Effector memory CD8-positive, alpha-beta T cell (primary cell): ENCODE data around the gene SERINC2.

Experiments
- ATAC-seq: fragments of 150-1000 bp; cut with Tn5 transposase; replicated peaks from 2 replicates; pipeline ENCODE4 v1.10.0; 2021; ENCODE audit warnings: mild to moderate bottlenecking, moderate library complexity
- DNase-seq, 3 experiments: peaks; one replicate each; pipeline ENCODE4 v3.0.0; 2021
- H3K27ac Mint-ChIP-seq, 2 donors: one replicate each; pipeline ENCODE4 v1.8.0; 2022; ENCODE audit warnings: mild to moderate bottlenecking in 2 of 2, mixed read lengths in 2 of 2, moderate library complexity in 2 of 2
- H3K27me3 Mint-ChIP-seq, 2 donors: one replicate each; pipeline ENCODE4 v1.8.0; 2022; ENCODE audit warnings: mixed read lengths in 2 of 2
- H3K36me3 Mint-ChIP-seq: one replicate; pipeline ENCODE4 v1.8.0; 2022; ENCODE audit warnings: mild to moderate bottlenecking, moderate library complexity, mixed read lengths; ENCODE audit not compliant: insufficient read depth
- H3K4me1 Mint-ChIP-seq, 2 donors: one replicate each; pipeline ENCODE4 v1.8.0; 2022; ENCODE audit warnings: low read depth in 2 of 2, mixed read lengths in 2 of 2
- H3K4me3 Mint-ChIP-seq, 2 donors: one replicate each; pipeline ENCODE4 v1.8.0; 2022; ENCODE audit warnings: mild to moderate bottlenecking in 2 of 2, mixed read lengths in 2 of 2, moderate library complexity in 2 of 2
- H3K9me3 Mint-ChIP-seq, 2 donors: one replicate each; pipeline ENCODE4 v1.8.0; 2022; ENCODE audit warnings: mixed read lengths in 2 of 2

Gene SERINC2

DNA sequence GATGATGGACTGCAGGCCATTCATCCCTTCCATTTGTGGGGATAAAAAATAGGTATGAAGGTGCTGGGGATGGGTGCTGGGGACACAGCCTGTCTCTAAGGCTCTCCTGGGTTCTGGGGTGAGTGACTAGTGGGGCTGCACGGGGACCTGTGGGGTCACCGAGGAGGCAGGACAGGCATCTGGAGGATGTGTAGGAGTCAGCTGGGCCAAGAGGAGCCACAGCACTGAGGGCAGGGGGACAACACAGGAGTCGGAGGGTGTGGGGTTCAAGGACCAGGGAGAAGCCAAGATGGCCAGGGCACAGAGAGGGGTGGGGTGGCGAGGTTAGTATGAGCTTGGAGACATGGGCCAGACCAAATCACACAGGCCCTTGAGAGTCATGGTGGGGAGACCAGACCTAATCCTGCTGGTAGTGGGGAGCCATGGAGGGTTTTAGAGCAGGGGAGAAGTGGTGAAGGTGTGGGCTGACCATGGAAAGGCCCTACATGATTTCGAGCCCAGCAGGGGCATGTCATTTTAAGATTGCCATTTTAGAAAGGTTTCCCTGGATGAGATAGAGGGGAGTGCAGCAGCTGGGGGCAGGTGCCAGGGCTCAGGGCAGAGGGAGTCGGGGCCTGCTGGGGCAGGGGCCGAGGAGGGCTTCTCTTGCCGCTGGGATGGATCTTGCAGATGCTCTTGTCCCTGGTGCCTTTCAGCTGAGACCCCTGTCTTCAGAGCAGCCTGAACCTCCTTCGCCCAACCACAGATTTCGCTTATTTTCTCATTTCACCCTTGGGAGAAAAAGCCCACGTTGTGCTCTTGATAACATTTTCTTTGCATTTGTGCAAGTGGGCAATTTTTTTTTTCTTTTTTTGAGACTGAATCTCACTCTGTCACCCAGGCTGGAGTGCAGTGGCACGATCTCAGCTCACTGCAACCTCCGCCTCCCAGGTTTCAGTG is 22.7 kb downstream of the SERINC2 start:
- ATAC-seq (no peak), DNase-seq (no peak)
- H3K36me3 Mint-ChIP-seq, result no peaks in the 10 kb centered on the region
- H3K27ac Mint-ChIP-seq, result no peak overlapping the region
- H3K4me1 Mint-ChIP-seq, result peaks cover 0 to 2% of the 10 kb centered on the region in 2 donors
- H3K27me3 Mint-ChIP-seq, result no peaks in the 10 kb centered on the region
- H3K9me3 Mint-ChIP-seq, result no peaks in the 10 kb centered on the region
- no peak overlapping the region for H3K4me3 Mint-ChIP-seq

DNA sequence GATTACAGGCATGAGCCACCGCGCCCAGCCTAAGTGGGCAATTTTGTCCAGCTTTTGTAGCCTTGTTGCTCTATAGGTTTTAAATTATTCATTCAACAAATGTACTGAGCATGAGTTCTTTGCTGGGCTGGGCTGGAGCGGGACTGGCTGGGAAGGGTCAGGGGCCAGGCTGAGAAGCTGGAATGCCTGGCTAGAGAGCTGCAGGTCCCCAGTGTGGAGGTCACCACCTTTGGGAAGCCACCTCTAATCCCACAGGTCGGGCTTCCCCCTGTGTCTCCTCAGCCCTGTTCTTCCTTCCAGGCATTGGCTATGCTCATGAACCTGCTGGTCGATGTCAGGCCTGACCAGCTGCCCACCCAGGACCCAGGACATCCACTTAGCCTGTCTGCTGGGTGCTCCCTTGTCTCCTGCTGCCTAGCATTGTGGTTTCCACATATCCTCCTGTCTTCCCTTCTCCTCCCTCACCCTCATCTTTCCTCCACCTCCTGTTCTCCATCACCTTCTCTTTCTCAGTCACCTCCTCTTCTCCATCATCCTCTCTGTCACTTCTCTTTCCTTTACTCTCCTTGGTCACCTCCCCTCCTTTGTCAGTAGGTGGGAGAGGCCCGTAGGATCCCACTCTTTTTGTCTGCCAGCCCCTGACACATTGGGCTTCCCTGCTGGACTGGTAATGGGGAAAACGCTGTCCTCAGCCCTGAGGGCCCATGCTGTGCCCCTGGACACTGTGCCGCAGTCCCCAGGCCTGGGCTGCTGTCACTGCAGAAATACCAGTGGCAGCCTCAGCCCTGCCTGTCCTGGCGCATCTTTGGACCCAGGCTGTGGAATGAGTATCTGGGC is 23.8 kb downstream of the SERINC2 start:
- ATAC-seq (no peak), DNase-seq (no peak)
- Mint-ChIP-seq H3K4me1 (peaks cover 0 to 2% of the 10 kb centered on the region in 2 donors), H3K36me3 (no peaks in the 10 kb centered on the region), H3K27ac (no peak overlapping the region), H3K9me3 (no peaks in the 10 kb centered on the region), H3K4me3 (no peak overlapping the region), H3K27me3 (peaks cover 0 to 5% of the 10 kb centered on the region in 2 donors)

DNA sequence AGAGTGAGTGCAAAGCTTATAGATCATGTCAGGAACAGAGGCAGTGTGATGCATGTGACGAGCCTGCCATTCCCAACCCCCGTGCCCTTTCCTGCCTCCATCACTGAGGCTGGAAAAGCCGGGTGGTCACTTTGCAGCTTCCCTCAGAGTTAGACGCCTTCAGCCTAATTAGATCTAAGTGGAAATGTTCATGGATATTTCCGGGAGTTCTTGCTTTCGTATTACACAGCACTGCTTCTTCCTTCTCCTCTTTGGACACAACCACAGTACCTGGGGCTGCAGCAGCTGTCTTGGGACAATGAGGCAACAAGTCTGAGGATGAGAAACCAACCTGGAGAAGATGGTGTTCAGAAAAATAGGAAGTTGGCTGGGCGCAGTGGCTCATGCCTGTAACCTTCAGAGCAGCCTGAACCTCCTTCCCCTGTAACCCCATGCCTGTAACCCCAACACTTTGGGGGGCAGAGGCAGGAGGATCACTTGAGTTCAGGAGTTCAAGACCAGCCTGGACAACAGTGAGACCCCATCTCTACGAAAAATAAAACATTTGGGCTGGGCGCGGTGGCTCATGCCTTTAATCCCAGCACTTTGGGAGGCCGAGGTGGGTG is 24.5 kb downstream of the SERINC2 start:
- Mint-ChIP-seq H3K4me3 (no peak overlapping the region), H3K9me3 (no peaks in the 10 kb centered on the region), H3K36me3 (no peaks in the 10 kb centered on the region), H3K27ac (no peak overlapping the region), H3K4me1 (peaks cover 0 to 2% of the 10 kb centered on the region in 2 donors), H3K27me3 (peaks cover 0 to 6% of the 10 kb centered on the region in 2 donors)
- DNase-seq (no peak), ATAC-seq (no peak)

DNA sequence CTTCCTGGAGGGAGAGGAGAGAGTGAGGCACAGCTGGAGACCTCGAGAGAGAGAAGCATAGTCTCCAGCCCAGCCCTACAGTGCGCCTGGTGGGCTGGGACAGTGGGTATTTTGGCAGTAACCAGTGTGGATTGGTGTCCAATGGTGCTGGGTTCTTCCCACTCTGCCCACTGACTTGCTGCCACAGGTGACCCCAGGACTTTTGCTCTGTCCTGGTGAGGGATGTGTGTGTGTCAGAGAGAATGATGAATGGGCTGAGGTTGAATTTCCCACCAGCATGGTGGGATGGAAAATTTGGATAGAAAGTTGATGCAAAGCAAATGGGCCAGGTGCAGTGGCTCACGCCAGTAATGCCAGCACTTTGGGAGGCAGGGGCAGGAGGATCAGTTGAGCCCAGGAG is 26.3 kb downstream of the SERINC2 start:
- Mint-ChIP-seq H3K36me3 (no peaks in the 10 kb centered on the region), H3K27ac (no peak overlapping the region), H3K4me1 (peaks cover 0 to 2% of the 10 kb centered on the region in 2 donors), H3K4me3 (no peak overlapping the region), H3K9me3 (no peaks in the 10 kb centered on the region), H3K27me3 (peaks cover 0 to 6% of the 10 kb centered on the region in 2 donors)
- DNase-seq (no peak), ATAC-seq (no peak)

DNA sequence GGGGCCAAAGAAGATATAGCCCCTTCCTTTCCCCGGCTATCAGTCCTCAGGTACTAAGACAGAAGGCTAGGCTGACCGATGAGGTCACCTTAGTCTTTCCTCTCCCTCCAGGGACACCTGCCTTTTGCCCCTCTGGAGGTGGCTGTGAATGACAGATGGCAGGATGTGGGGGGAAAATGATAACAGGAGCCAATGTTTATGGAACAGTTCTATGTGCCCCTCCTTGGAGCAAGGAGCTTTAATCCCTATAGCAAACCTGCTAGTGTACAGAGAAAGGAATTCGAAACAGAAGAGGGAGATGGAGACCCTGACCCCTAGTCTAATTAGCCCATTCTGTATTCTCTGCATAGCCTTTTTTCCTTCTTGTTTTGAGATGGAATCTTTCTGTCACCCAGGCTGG is 28.1 kb downstream of the SERINC2 start:
- ATAC-seq (no peak), DNase-seq (no peak)
- Mint-ChIP-seq H3K27me3 (peaks cover 5 to 6% of the 10 kb centered on the region in 2 donors), H3K4me3 (no peak overlapping the region), H3K4me1 (no peaks in the 10 kb centered on the region), H3K27ac (no peak overlapping the region), H3K9me3 (no peaks in the 10 kb centered on the region), H3K36me3 (no peaks in the 10 kb centered on the region)

DNA sequence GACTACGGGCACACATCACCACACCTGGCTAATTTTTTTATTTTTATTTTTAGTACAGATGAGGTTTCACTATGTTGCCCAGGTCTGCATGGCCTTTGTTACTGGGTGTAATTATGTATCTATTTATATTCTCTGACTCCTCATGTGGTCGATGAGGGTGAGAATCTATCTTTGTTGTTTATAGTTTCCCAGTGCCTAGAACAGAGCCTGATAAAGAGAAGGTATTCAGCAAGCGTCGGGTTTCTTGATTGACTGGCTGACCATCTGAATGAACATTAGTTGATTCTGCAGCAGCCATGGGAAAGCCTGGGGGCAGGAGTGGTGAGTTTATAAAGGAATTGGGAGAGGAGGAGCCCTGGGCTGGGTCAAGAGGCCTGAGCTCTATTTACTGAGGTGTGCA is 28.5 kb downstream of the SERINC2 start:
- no peaks in the 10 kb centered on the region for H3K9me3 Mint-ChIP-seq

DNA sequence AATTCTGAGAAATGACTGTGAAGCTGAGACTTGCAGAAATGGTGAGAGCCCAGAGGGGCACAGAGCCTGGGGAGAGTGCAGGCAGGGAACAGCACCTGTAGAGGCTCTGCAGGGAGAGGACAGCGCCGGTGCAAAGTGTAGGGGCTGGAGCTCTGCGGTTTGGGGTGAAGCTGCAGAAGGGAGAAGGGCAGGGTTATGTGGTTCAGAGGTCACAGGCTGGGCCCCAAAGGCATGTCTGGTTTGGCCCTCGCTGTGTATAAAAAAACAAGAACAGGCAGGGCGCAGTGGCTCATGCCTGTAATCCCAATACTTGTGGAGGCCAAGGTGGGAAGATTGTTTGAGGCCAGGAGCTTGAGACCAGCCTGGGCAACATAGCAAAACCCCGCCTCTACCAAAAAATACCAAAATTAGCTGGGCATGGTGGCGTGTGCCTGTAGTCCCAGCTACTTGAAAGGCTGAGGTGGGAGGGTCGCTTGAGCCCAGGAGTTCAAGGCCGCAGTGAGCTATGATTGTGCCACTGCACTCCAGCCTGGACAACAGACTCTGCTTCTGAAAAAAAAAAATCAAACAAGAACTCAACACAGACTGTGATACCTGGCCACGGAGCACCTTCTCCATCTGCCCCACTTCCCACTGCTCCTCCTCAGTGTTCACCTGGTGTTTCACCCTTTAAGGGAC is 29.1 kb downstream of the SERINC2 start:
- Mint-ChIP-seq H3K27me3 (peaks cover 6 to 14% of the 10 kb centered on the region in 2 donors), H3K27ac (no peak overlapping the region), H3K4me3 (no peak overlapping the region), H3K36me3 (no peaks in the 10 kb centered on the region), H3K4me1 (no peaks in the 10 kb centered on the region), H3K9me3 (no peaks in the 10 kb centered on the region)
- no peak for DNase-seq
- no peak for ATAC-seq

More for the DNA sequence above, 28.5 kb downstream of the SERINC2 start:
- H3K27ac Mint-ChIP-seq, result no peak overlapping the region
- no peaks in the 10 kb centered on the region for H3K4me1 Mint-ChIP-seq
- H3K27me3 Mint-ChIP-seq, result peaks cover 6 to 9% of the 10 kb centered on the region in 2 donors
- no peaks in the 10 kb centered on the region for H3K36me3 Mint-ChIP-seq
- ATAC-seq (no peak), DNase-seq (no peak)
- H3K4me3 Mint-ChIP-seq, result no peak overlapping the region

DNA sequence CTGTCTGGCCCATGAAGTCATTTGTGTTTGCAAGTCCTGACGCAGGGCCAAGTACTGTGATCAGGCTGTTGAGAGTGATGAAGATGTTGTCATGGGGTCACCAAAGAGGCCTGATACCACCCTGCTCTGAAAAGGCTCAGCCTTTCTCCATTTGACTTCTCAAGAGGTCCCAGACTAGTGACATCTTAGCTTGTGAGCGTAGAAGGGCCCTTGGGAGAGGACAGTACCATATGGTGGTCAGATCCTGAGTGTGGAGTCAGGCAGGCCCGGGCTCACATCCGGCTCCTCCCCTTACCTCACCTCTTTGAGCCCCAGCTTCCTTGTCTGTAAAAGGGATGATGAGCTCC is 29.6 kb downstream of the SERINC2 start:
- H3K36me3 Mint-ChIP-seq, result no peaks in the 10 kb centered on the region
- no peaks in the 10 kb centered on the region for H3K9me3 Mint-ChIP-seq
- ATAC-seq (no peak), DNase-seq (no peak)
- no peak overlapping the region for H3K4me3 Mint-ChIP-seq
- no peak overlapping the region for H3K27ac Mint-ChIP-seq
- no peaks in the 10 kb centered on the region for H3K4me1 Mint-ChIP-seq
- peaks cover 6 to 17% of the 10 kb centered on the region in 2 donors for H3K27me3 Mint-ChIP-seq

DNA sequence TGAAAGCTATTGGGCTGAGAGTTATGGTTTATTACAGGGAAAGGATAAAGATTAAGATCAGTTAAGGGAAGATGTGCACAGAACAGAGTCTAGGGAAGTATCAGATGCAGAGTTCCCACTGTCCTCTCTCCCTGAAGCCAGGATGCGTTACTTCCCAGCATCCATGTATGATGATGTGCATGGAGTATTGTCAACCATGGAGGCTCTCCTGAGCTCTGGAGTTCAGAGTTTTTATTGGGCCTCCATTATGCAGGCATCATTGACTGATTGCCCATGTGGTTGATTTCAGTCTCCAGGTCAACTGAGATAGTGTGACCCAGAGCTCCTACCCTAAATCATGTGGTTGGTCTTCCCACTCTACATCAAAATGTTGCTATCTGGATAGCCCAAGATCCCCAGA is 30.7 kb downstream of the SERINC2 start:
- DNase-seq, result no peak
- no peaks in the 10 kb centered on the region for H3K9me3 Mint-ChIP-seq
- no peak overlapping the region for H3K4me3 Mint-ChIP-seq

DNA sequence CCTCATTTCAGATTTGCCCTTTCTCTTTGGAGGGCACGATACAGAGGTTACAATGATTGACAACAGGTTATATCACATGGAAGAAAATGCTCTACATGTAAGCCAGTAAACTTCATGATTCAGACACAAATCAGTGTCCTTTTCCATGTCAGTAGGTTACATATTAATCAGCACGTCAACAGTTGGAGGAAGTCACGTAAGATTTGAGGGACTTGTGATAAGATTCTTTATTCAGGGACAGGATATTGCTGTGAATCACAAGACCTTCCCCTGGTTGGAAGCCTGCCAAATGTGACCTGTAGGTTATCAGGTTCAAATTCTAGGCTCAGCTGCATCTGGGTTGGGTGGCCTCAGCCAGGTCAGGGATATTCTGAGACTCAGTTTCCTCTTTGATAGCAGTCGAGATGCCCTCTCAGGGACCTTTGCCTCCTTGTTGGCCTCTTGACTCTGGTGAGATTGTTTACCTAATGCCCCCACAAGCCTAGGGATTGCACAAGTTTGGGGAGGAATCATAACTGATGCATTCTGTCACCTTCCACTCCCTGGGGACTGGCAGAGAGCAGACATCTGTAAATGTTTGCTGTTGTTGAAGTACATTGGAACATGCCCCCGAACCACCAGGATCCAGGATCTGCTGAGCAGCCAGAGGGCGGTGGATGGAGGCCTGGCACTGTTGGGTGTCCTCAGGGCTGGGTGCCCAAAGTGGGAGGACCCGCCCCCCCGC is 31.9 kb downstream of the SERINC2 start:
- Mint-ChIP-seq H3K27ac (no peak overlapping the region), H3K27me3 (peaks cover 16 to 39% of the 10 kb centered on the region in 2 donors)

More for the DNA sequence above, 30.7 kb downstream of the SERINC2 start:
- Mint-ChIP-seq H3K36me3 (no peaks in the 10 kb centered on the region), H3K4me1 (no peaks in the 10 kb centered on the region), H3K27ac (no peak overlapping the region), H3K27me3 (peaks cover 14 to 28% of the 10 kb centered on the region in 2 donors)
- ATAC-seq, result no peak

DNA sequence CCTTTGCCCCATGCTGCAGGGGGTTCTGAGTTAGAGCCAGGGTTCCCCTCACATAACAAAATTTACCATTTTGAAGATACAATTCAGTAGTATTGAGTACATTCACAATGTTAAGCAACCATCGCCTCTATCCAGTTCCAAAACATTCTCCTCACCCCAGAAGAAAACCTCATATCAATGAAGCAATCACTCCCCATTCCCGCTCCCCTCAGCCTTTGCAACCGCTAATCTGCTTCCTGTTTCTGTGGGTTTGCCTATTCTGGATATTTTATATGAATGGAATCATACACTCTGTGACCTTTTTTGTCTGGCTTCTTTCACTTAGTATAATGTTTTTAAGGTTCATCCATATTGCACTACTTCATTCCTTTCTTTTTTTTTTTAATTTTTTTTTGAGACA is 32.9 kb downstream of the SERINC2 start:
- ATAC-seq, result no peak
- no peak for DNase-seq
- Mint-ChIP-seq H3K9me3 (no peaks in the 10 kb centered on the region), H3K4me1 (no peaks in the 10 kb centered on the region), H3K27me3 (peaks cover 27 to 50% of the 10 kb centered on the region in 2 donors), H3K4me3 (no peak overlapping the region), H3K36me3 (no peaks in the 10 kb centered on the region), H3K27ac (no peak overlapping the region)

More for the DNA sequence above, 31.9 kb downstream of the SERINC2 start:
- DNase-seq (no peak), ATAC-seq (no peak)
- no peaks in the 10 kb centered on the region for H3K36me3 Mint-ChIP-seq
- H3K4me1 Mint-ChIP-seq, result no peaks in the 10 kb centered on the region
- no peaks in the 10 kb centered on the region for H3K9me3 Mint-ChIP-seq
- H3K4me3 Mint-ChIP-seq, result no peak overlapping the region

DNA sequence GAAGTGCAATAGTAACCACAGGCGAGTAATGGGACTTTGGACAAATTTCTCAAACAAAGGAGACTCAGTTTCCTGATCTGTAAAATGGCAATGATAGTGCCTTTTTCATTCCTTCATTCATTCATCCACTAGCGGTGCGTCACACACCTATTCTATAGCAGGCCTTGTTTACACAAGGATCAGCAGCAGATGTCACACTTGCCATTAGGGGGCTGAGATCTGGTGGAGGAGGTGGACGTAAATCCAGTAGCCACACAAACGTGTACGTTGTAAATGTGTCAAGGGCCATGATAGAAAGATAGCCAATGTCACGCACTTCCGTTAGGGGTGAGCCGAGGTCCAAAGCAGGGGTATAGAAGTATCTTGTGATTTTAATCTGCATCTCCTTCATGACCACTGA is 34.2 kb downstream of the SERINC2 start:
- no peak overlapping the region for H3K27ac Mint-ChIP-seq
- H3K4me3 Mint-ChIP-seq, result no peak overlapping the region
- no peaks in the 10 kb centered on the region for H3K9me3 Mint-ChIP-seq
- no peaks in the 10 kb centered on the region for H3K36me3 Mint-ChIP-seq
- H3K27me3 Mint-ChIP-seq, result peaks cover 32 to 61% of the 10 kb centered on the region in 2 donors
- DNase-seq (no peak), ATAC-seq (no peak)
- H3K4me1 Mint-ChIP-seq, result no peaks in the 10 kb centered on the region
